ENCODE data around the gene SP2.

SP2 gene

GRCh38 chr17:47882695-47883588 is 13.1 kb upstream of the SP2 start:
- H3K27me3 ChIP-seq (ENCODE audit: insufficient read depth, low read length) = no peaks in the 10 kb centered on the region
- no peak overlapping the region for H3K4me3 ChIP-seq (ENCODE audit: low read length)
- H3K9me3 ChIP-seq (ENCODE audit: insufficient read depth, low read depth, low read length) = no peaks in the 10 kb centered on the region
- no peak overlapping the region for H3K9ac ChIP-seq (ENCODE audit: low read depth, low read length)
- H3K4me1 ChIP-seq (ENCODE audit: insufficient read depth, low read length) = peaks cover 21% of the 10 kb centered on the region
- no peaks in the 10 kb centered on the region for H3K36me3 ChIP-seq (ENCODE audit: insufficient read depth, low read length)
- H3K27ac ChIP-seq (ENCODE audit: low read depth, low read length) = no peak overlapping the region
- WGBS = 89% methylated on average over 8 of the region's 9 CpGs

DNA sequence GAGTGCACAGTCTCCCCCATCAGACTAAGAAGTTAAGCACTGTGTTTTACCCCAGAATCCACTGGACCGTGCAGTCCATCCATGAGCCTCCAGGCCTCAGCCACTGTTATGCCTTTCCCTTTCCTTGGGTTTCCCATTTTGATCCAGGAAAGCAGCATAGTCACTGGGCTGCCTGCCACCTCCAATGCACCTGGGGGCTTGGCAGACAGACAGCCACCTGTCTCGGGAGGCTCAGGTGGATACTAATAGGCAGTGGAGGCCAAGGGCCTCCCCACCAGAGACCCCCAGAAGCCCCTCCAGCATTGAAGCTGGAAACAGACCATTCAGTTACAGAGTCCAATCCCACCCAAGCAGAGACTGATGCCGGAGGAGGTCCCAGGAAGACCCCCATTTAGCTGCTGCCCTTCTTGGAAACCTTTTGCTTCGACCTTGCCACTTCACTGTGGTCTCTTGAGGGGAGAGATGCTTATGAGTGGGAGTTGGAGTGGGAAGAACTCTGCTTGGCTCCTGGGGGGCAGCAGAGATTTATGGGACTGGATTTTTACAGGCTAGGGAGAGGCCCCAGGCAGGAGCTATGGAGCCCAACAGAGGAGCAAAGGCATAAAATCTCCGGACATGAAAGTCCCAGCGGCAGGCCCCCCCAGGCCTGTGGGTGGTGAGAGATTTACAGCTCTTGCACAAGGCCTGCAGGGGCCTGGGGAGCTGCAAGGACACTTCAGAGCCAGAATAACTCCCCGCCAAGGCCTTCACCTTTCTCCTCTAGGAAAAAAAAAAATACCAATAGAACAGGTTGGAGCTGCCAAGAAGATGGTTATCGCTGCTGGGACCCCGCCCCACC is 12.2 kb upstream of the SP2 start:
- Histone ChIP-seq H3K9me3 (ENCODE audit: insufficient read depth, low read depth, low read length) (no peaks in the 10 kb centered on the region), H3K27me3 (ENCODE audit: insufficient read depth, low read length) (no peaks in the 10 kb centered on the region), H3K9ac (ENCODE audit: low read depth, low read length) (no peak overlapping the region), H3K4me3 (ENCODE audit: low read length) (no peak overlapping the region), H3K27ac (ENCODE audit: low read depth, low read length) (no peak overlapping the region), H3K36me3 (ENCODE audit: insufficient read depth, low read length) (no peaks in the 10 kb centered on the region), H3K4me1 (ENCODE audit: insufficient read depth, low read length) (peaks cover 16% of the 10 kb centered on the region)
- 76% methylated on average over 8 of the region's 9 CpGs for WGBS

GRCh38 chr17:47884427-47884740 is 11.7 kb upstream of the SP2 start:
- no peaks in the 10 kb centered on the region for H3K36me3 ChIP-seq (ENCODE audit: insufficient read depth, low read length)
- no peak overlapping the region for H3K9ac ChIP-seq (ENCODE audit: low read depth, low read length)
- WGBS = 51% methylated on average over 4 of the region's 5 CpGs
- no peak overlapping the region for H3K4me3 ChIP-seq (ENCODE audit: low read length)
- H3K27ac ChIP-seq (ENCODE audit: low read depth, low read length) = no peak overlapping the region
- H3K4me1 ChIP-seq (ENCODE audit: insufficient read depth, low read length) = peaks cover 16% of the 10 kb centered on the region
- no peaks in the 10 kb centered on the region for H3K9me3 ChIP-seq (ENCODE audit: insufficient read depth, low read depth, low read length)
- H3K27me3 ChIP-seq (ENCODE audit: insufficient read depth, low read length) = no peaks in the 10 kb centered on the region

GRCh38 chr17:47884905-47885730 is 10.9 kb upstream of the SP2 start:
- no peaks in the 10 kb centered on the region for H3K9me3 ChIP-seq (ENCODE audit: insufficient read depth, low read depth, low read length)
- H3K36me3 ChIP-seq (ENCODE audit: insufficient read depth, low read length) = no peaks in the 10 kb centered on the region
- H3K9ac ChIP-seq (ENCODE audit: low read depth, low read length) = no peak overlapping the region
- WGBS = 61% methylated on average over 11 of the region's 11 CpGs
- H3K27ac ChIP-seq (ENCODE audit: low read depth, low read length) = no peak overlapping the region
- H3K4me1 ChIP-seq (ENCODE audit: insufficient read depth, low read length) = peaks cover 16% of the 10 kb centered on the region
- H3K27me3 ChIP-seq (ENCODE audit: insufficient read depth, low read length) = no peaks in the 10 kb centered on the region
- H3K4me3 ChIP-seq (ENCODE audit: low read length) = no peak overlapping the region

DNA sequence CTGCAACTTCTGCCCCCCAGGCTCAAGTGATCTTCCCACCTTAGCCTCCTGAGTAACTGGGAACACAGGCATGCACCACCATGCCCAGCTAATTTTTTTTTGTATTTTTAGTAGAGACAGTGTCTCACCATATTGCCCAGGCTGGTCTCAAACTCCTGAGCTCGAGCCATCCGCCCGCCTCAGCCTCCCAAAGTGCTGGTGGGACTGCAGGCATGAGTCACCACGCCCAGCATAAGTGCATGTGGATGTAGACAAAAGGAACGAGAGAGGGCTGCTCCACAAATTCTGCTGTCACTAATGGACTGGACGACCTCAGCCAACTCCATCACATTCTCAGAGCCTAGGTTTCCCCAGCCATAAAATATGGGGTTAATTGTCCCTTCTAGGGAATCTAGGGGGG is 7.7 kb upstream of the SP2 start:
- Histone ChIP-seq H3K4me1 (ENCODE audit: insufficient read depth, low read length) (peaks cover 16% of the 10 kb centered on the region), H3K9ac (ENCODE audit: low read depth, low read length) (no peak overlapping the region), H3K27me3 (ENCODE audit: insufficient read depth, low read length) (no peaks in the 10 kb centered on the region), H3K27ac (ENCODE audit: low read depth, low read length) (no peak overlapping the region), H3K4me3 (ENCODE audit: low read length) (no peak overlapping the region), H3K36me3 (ENCODE audit: insufficient read depth, low read length) (no peaks in the 10 kb centered on the region), H3K9me3 (ENCODE audit: insufficient read depth, low read depth, low read length) (no peaks in the 10 kb centered on the region)
- 84% methylated on average over 5 of the region's 6 CpGs for WGBS

DNA sequence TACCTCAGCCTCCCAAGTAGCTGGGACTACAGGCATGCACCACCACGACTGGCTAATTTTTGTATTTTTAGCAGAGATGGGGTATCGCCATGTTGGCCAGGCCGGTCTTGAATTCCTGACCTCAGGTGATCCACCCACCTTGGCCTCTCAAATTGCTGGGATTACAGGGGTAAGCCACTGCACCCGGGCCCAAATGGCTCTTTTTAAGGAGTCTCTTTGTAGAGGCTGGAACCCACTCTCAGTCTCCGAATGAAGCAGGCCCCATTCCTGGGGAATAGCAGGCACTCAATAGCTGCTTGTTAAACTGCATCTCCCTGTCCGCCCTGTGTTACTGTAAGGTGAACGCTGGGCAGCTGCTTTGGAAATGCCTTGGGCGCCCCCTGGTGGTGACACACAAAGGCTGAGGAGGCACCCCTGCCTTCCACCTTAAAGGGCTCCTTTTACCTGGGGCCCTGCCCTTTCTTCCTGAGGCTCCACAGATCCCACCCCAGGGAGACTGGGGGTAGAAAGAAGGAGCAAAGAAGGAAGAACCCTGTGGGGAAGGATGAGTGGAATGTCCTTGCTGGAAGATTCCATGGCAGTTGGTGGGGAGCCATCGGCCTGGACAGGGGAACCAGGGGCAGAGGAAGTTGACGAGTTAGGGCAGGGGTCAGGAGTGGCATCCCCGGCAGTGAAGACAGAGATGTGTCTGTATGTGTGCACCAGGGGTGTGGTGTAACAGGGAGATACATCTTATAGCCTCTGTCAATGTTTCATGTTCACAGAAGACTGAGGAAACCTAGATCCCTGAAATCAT is 6.1 kb upstream of the SP2 start:
- H3K4me3 ChIP-seq (ENCODE audit: low read length) = no peak overlapping the region
- no peaks in the 10 kb centered on the region for H3K9me3 ChIP-seq (ENCODE audit: insufficient read depth, low read depth, low read length)
- H3K27ac ChIP-seq (ENCODE audit: low read depth, low read length) = no peak overlapping the region
- no peaks in the 10 kb centered on the region for H3K27me3 ChIP-seq (ENCODE audit: insufficient read depth, low read length)
- H3K4me1 ChIP-seq (ENCODE audit: insufficient read depth, low read length) = peaks cover 13% of the 10 kb centered on the region
- no peak overlapping the region for H3K9ac ChIP-seq (ENCODE audit: low read depth, low read length)
- no peaks in the 10 kb centered on the region for H3K36me3 ChIP-seq (ENCODE audit: insufficient read depth, low read length)
- 58% methylated on average over 11 of the region's 11 CpGs for WGBS

DNA sequence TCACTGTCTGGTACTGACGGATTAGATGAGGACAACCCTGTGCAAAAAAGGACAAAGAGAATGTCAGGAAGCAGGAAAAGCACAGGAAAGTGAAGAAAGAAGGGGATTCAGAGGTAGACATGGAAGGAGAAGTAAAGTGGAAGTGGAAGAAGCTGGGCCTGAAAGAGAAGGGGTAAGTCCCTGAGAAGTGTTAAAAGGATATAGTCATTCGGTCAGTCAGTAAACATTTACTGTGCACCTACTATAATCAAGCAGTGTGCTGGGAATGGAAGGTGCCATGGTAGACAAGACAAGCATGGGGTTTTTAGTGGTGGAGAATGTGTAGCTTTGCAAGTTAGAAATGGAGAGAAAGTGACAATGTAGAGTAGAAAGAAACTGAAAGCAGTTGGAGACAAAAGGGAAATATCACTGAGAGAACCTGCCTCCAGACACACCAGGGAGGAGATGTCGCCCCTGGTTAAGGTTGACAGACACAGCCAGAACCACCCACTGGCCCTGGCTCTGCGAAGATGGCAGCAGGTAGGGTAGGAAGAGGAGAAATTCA is 4.4 kb upstream of the SP2 start:
- WGBS = 90% methylated on average over 4 of the region's 4 CpGs
- Histone ChIP-seq H3K4me3 (ENCODE audit: low read length) (no peak overlapping the region), H3K9me3 (ENCODE audit: insufficient read depth, low read depth, low read length) (no peaks in the 10 kb centered on the region), H3K36me3 (ENCODE audit: insufficient read depth, low read length) (no peaks in the 10 kb centered on the region), H3K9ac (ENCODE audit: low read depth, low read length) (no peak overlapping the region), H3K4me1 (ENCODE audit: insufficient read depth, low read length) (peaks cover 6% of the 10 kb centered on the region; the same call in 1 of the 2 replicates), H3K27me3 (ENCODE audit: insufficient read depth, low read length) (no peaks in the 10 kb centered on the region), H3K27ac (ENCODE audit: low read depth, low read length) (no peak overlapping the region)

DNA sequence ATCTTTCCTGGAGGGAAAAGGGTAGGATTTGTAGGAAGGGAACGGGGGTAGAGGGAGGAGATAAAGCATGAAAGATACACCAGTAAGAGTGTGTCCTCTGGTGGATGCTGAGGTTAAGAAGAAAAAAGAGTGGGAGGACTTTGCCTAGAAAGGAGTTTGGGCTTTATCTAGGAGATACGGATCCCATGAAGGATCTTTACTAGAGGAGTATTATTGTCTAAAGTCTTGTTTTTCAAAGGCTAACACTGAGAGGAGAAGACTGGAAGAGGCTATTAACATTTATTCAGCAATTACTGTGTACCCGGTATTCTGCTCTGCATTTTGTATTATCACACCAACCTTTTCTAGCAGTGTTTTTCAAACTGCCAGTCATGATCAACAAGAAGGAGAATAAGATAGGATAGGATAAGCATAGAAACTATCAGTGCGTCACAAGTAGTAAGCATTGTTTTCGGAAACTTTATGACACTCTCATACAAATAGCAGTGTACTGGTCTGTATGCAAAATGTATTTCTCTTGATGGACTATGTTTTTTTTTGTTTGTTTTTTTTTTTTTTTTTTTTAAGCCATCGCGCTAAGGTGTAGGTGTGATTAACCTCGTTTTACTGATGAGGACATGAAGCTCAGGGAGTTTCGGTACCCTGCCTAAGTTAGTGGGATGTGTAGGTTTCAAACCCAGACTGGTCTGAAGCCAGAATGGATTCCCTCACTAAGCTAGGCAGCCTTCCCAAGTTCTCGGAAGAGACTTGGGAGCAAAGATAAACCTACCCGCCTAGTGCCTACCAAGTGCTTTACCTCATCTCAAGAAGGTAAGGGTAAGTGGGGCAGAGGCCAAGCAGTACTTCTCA is 1.3 kb upstream of the SP2 start:
- H3K9ac ChIP-seq (ENCODE audit: low read depth, low read length) = peak overlapping the region; percentile 76
- no peaks in the 10 kb centered on the region for H3K9me3 ChIP-seq (ENCODE audit: insufficient read depth, low read depth, low read length)
- no peaks in the 10 kb centered on the region for H3K36me3 ChIP-seq (ENCODE audit: insufficient read depth, low read length)
- H3K4me3 ChIP-seq (ENCODE audit: low read length) = peak overlapping the region; percentile 86
- 56% methylated on average over 10 of the region's 11 CpGs for WGBS
- no peak overlapping the region for H3K27ac ChIP-seq (ENCODE audit: low read depth, low read length)
- no peaks in the 10 kb centered on the region for H3K27me3 ChIP-seq (ENCODE audit: insufficient read depth, low read length)
- H3K4me1 ChIP-seq (ENCODE audit: insufficient read depth, low read length) = peaks cover 17% of the 10 kb centered on the region

- H3K4me3 ChIP-seq (ENCODE audit: low read length) = peak overlapping the region; percentile 86
- no peaks in the 10 kb centered on the region for H3K36me3 ChIP-seq (ENCODE audit: insufficient read depth, low read length)
- no peaks in the 10 kb centered on the region for H3K27me3 ChIP-seq (ENCODE audit: insufficient read depth, low read length)
- H3K9ac ChIP-seq (ENCODE audit: low read depth, low read length) = peak overlapping the region; percentile 76
- no peaks in the 10 kb centered on the region for H3K9me3 ChIP-seq (ENCODE audit: insufficient read depth, low read depth, low read length)
- H3K4me1 ChIP-seq (ENCODE audit: insufficient read depth, low read length) = peaks cover 17% of the 10 kb centered on the region
- 1% methylated on average over 25 of the region's 25 CpGs for WGBS
- H3K27ac ChIP-seq (ENCODE audit: low read depth, low read length) = 0 out of 2 replicates have a peak overlapping the region, but pooled peaks have one; percentile 11
Observed at GRCh38 chr17:47895347-47895855, 635 bp upstream of the SP2 start.

All from HUES64 (cell line).